GM12878 (cell line): ENCODE results near the gene GLO1.

Source experiments
- ATF2 ChIP-seq: IDR thresholded peaks from 2 replicates; pipeline ENCODE4 v1.6.1; 2012; ENCODE audit warnings: low read length, inconsistent platforms
- BCL3 ChIP-seq: IDR thresholded peaks from 2 replicates; pipeline ENCODE4 v1.6.1; 2011; ENCODE audit warnings: borderline replicate concordance, low read depth, mild to moderate bottlenecking, moderate library complexity, low read length; ENCODE audit not compliant: insufficient read depth, poor library complexity, severe bottlenecking
- BCLAF1 ChIP-seq: fragments of 450-650 bp; IDR thresholded peaks from 2 replicates; pipeline ENCODE4 v1.6.1; 2017; ENCODE audit warnings: antibody characterized with exemption, mild to moderate bottlenecking, moderate library complexity
- CTCF ChIP-seq, 3 experiments: IDR thresholded peaks in 2 of 3; conservative IDR thresholded peaks in 1 of 3; 2 replicates each; pipeline ENCODE4 v1.5.1; 2011; ENCODE audit warnings: low read depth in 3 of 3, low read length in 3 of 3, mild to moderate bottlenecking in 3 of 3, control low read depth in 2 of 3, moderate library complexity in 2 of 3, inconsistent platforms in 1 of 3, mixed read lengths in 1 of 3; ENCODE audit not compliant: control insufficient read depth in 2 of 3, insufficient read depth in 1 of 3; ENCODE audit errors: extremely low read depth in 1 of 3
- FOXK2 ChIP-seq: fragments of 450-650 bp; IDR thresholded peaks from 2 replicates; pipeline ENCODE4 v1.6.1; 2017; ENCODE audit warnings: mild to moderate bottlenecking, moderate library complexity
- GABPA ChIP-seq: IDR thresholded peaks from 2 replicates; pipeline ENCODE4 v1.6.1; 2014; ENCODE audit warnings: antibody characterized with exemption, low read depth, mild to moderate bottlenecking, inconsistent platforms
- HDAC2 ChIP-seq: fragments of 200-600 bp; sonication (generic); IDR thresholded peaks from 2 replicates; pipeline ENCODE4 v1.6.1; 2017
- POLR2A ChIP-seq: IDR thresholded peaks from 2 replicates; pipeline ENCODE4 v1.6.1; 2011; ENCODE audit warnings: low read depth, mild to moderate bottlenecking, low read length
- RAD21 ChIP-seq: IDR thresholded peaks from 2 replicates; pipeline ENCODE4 v1.6.1; 2011; ENCODE audit warnings: mild to moderate bottlenecking, low read depth, low read length, moderate library complexity; ENCODE audit not compliant: insufficient read depth
- REST ChIP-seq: IDR thresholded peaks from 2 replicates; pipeline ENCODE4 v1.6.1; 2012; ENCODE audit warnings: mild to moderate bottlenecking, low read depth, low read length
- SIX5 ChIP-seq: IDR thresholded peaks from 2 replicates; pipeline ENCODE4 v1.6.1; 2011; ENCODE audit warnings: mild to moderate bottlenecking, low read depth, low read length, moderate library complexity; ENCODE audit not compliant: severe bottlenecking
- TAF1 ChIP-seq: IDR thresholded peaks from 2 replicates; pipeline ENCODE4 v1.6.1; 2011; ENCODE audit warnings: mild to moderate bottlenecking, low read depth, low read length, borderline replicate concordance
- USF2 ChIP-seq: IDR thresholded peaks from 2 replicates; pipeline ENCODE4 v1.6.1; 2011; ENCODE audit warnings: low read depth, low read length, improper control_type of control experiment, borderline replicate concordance
- YY1 ChIP-seq: IDR thresholded peaks from 2 replicates; pipeline ENCODE4 v1.6.1; 2011; ENCODE audit warnings: low read depth, mild to moderate bottlenecking, low read length

GRCh38 chr6:38722038-38722437 is 19.1 kb upstream of the GLO1 start:
- TF ChIP-seq SIX5 (no peak), TAF1 (no peak), CTCF (IDR thresholded peaks at IDR 0.05 in 2 of 3, conservative IDR thresholded peaks at IDR 0.05 in 1 of 3; ENCODE audit: control insufficient read depth in 2 of 3, extremely low read depth in 1 of 3, insufficient read depth in 1 of 3, low read depth in 3 of 3, low read length in 3 of 3) (no peak), USF2 (no peak), YY1 (no peak), ATF2 (no peak), BCL3 (no peak), GABPA (no peak), REST (no peak), POLR2A (no peak), RAD21 (no peak), HDAC2 (no peak), FOXK2 (no peak), BCLAF1 (no peak)
